HG03571 (cell line): ENCODE results near the gene TRAP1.

Experiments used
- ATAC-seq: cut with Tn5 transposase; IDR thresholded peaks from one replicate; pipeline ENCODE4 v1.9.1; 2021; ENCODE audit not compliant: unreplicated experiment

Gene TRAP1

GRCh38 chr16:3652373-3653195 lies 64.7 kb downstream of the TRAP1 start:
- ATAC-seq, result no peak

- no peak for ATAC-seq
Observed at GRCh38 chr16:3651461-3652372, 65.6 kb downstream of the TRAP1 start.

GRCh38 chr16:3650631-3651265 lies 66.6 kb downstream of the TRAP1 start:
- no peak for ATAC-seq

GRCh38 chr16:3646348-3646920 lies 70.9 kb downstream of the TRAP1 start:
- no peak for ATAC-seq

- no peak for ATAC-seq
Observed at GRCh38 chr16:3645504-3646347, 71.6 kb downstream of the TRAP1 start.

- ATAC-seq, result no peak
Observed at GRCh38 chr16:3645108-3645503, 72.2 kb downstream of the TRAP1 start.

GRCh38 chr16:3643095-3643730 lies 74.1 kb downstream of the TRAP1 start:
- no peak for ATAC-seq

- no peak for ATAC-seq
Observed at GRCh38 chr16:3642397-3643094, 74.8 kb downstream of the TRAP1 start.

- no peak for ATAC-seq
Observed at GRCh38 chr16:3641801-3642396, 75.4 kb downstream of the TRAP1 start.

GRCh38 chr16:3640632-3641501 lies 76.5 kb downstream of the TRAP1 start:
- ATAC-seq, result no peak

- no peak for ATAC-seq
Observed at GRCh38 chr16:3640207-3640606, 77.1 kb downstream of the TRAP1 start.

- ATAC-seq, result no peak
Observed at GRCh38 chr16:3638916-3639644, 78.2 kb downstream of the TRAP1 start.

- no peak for ATAC-seq
Observed at GRCh38 chr16:3637371-3637923, 79.9 kb downstream of the TRAP1 start.

GRCh38 chr16:3625911-3626732 lies 91.2 kb downstream of the TRAP1 start:
- ATAC-seq, result no peak

GRCh38 chr16:3625331-3625730 lies 92.0 kb downstream of the TRAP1 start:
- ATAC-seq, result no peak

GRCh38 chr16:3623642-3624041 lies 93.7 kb downstream of the TRAP1 start:
- ATAC-seq, result no peak
